ENCODE results near the gene CLPTM1.
"Not testable (repeated sequence)": the region's sequence is repeated elsewhere in the genome, so short reads cannot be mapped to it uniquely, and the experiment has no call there.

CLPTM1 gene

DNA sequence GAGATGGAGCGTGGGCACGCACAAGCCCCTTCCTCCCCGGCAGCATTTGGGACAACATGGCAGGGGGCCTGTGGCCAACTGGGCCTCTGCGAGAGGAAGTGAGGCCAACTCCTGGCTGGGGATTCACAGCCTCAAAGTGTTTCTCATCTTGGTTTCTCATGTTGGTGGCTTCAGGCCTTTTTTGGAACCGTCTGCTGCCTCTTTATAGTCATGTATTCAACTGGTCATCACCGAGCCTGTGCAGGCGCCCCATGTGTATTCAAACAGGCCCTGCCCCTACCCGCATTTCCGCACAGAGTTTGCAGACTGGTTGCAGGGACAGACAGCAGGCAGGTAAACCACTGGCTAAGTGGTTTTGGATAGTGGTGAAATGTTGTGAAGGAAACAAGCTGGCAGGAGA lies 28.8 kb downstream of the CLPTM1 start:
- DNase-seq = no peak

- DNase-seq = no peak
These were observed 30.3 kb downstream of the CLPTM1 start for GRCh38 chr19:44985445-44985844.

DNA sequence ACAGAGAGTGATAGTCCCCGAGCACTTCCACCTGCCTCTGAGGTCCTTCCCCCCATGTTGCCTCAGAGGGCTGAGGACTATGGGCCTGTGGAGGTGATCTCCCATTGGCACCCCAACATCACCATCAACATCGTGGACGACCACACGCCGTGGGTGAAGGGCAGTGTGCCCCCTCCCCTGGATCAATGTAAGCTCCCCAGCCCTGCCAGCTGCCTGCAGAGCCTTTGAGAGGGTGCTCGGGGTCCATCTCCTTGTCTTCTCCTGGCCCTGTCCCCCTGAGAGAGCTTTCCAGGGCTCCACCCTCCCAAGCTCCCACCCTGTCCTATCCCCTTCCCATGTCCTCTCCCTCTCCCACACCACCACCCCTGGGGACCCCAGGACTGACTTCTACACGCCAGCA lies 31.2 kb downstream of the CLPTM1 start:
- no peak for DNase-seq

DNA sequence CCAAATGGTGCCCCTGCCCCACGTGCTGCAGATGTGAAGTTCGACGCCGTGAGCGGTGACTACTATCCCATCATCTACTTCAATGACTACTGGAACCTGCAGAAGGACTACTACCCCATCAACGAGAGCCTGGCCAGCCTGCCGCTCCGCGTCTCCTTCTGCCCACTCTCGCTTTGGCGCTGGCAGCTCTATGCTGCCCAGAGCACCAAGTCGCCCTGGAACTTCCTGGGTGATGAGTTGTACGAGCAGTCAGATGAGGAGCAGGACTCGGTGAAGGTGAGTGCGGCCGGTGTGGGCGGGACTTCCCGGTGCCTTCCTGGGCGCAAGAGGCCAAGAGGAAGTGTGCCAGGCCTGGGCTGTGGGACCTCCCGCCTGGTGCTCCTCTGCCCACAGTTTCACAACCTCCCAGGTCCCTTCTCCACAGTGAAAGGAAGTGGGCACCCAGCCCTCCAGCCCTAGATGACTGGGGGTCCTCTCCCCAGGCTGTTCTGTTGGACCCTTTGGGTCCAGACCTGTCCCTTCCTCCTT lies 32.0 kb downstream of the CLPTM1 start:
- no peak for DNase-seq

GRCh38 chr19:44988273-44988672 lies 33.1 kb downstream of the CLPTM1 start:
- no peak for DNase-seq

DNA sequence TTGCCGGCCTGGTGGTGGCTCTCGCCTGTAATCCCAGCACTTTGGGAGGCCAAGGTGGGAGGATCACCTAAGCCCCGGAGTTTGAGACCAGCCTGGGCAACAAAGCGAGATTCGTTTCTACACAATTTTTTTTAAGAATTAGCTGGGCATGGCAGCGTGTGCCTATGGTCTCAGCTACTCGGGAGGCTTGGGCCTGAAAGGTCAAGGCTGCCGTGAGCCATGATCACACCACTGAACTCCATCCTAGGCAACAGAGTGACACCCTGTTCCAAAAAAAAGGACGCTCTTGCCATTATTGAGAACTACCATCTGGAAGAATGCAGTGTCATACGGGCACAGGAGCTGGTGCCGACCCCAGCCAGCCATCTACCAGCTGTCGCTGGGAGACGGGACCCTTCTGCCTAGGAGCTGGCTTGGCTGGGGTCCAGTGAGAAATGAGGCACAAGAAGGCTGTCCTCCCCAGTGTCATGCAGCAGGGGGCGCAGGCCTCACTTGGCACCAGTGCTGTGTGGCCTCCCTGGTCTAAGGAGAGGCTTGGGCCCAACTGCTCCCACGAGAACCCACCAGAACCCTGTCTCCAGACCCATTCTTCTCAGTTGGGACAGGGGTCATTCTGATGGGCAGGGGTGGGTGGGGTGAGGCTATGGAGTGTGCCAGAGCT lies 33.8 kb downstream of the CLPTM1 start:
- peak in 8 of 14 donors; percentile 1 to 48 (median 12) for DNase-seq

- DNase-seq = no peak
These were observed 35.3 kb downstream of the CLPTM1 start for GRCh38 chr19:44990459-44990858.

DNA sequence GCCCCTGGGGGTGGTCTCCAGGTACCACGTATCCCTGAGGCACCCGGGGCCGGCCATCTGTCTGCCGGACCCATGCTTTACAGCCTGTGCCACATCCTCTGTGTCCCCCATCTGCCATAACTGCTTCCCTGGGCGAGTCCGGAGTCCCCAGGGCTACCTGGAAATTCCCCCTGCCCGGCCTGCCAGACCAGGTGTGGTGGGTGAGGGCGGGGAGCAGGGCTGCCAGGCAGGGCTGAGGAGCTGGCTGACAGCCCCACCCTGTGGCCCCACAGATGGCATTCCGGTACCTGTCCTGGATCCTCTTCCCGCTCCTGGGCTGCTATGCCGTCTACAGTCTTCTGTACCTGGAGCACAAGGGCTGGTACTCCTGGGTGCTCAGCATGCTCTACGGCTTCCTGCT lies 35.8 kb downstream of the CLPTM1 start:
- no peak for DNase-seq

GRCh38 chr19:44992336-44993163 lies 37.4 kb downstream of the CLPTM1 start:
- no peak for DNase-seq

DNA sequence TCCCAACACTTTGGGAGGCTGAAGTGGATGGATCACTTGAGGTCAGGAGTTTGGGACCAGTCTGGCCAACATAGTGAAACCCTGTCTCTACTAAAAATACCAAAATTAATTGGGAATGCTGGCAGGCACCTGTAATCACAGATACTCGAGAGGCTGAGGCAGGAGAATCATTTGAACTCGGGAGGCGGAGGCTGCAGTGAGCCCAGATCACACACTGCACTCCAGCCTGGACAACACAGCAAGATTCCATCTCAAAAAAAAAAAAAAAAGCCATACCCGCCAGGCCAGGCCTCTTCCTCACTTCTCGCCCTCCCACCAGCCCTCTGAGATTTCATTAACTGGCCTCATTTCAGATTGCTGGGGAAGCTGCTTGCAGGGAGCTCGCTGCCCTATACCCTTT lies 38.3 kb downstream of the CLPTM1 start:
- DNase-seq = no peak

DNA sequence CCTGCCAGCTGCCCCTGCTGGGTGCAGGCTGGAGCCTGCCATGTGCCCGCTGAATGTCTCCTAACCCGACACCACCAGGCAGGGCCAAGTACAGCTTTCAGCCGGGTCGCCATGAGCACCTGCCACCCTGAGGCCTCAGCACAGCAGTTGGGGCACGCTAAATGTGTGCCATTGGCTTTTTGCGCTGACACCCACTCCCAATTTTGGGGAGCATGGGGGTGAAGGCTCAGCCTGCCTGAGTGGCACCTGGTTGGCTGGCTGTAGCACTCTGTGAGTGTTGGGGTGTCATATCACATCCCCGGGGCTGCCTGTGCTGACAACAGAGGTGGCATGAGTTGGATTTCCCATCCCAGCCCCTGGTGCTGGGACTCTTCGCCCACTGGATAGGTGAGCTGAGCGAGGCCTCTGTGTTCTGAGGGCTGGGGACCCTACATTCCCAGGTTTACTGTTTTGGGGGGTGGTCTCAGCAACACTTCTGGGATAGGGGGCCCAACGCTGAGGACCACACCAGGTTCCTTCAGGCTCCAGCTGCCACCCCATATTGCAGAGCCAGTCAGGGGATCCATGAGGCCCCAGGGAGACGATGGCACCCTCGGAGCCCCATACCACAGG lies 38.9 kb downstream of the CLPTM1 start:
- no peak for DNase-seq

- no peak for DNase-seq
These were observed 42.8 kb downstream of the CLPTM1 start for GRCh38 chr19:44998025-44998424.

DNA sequence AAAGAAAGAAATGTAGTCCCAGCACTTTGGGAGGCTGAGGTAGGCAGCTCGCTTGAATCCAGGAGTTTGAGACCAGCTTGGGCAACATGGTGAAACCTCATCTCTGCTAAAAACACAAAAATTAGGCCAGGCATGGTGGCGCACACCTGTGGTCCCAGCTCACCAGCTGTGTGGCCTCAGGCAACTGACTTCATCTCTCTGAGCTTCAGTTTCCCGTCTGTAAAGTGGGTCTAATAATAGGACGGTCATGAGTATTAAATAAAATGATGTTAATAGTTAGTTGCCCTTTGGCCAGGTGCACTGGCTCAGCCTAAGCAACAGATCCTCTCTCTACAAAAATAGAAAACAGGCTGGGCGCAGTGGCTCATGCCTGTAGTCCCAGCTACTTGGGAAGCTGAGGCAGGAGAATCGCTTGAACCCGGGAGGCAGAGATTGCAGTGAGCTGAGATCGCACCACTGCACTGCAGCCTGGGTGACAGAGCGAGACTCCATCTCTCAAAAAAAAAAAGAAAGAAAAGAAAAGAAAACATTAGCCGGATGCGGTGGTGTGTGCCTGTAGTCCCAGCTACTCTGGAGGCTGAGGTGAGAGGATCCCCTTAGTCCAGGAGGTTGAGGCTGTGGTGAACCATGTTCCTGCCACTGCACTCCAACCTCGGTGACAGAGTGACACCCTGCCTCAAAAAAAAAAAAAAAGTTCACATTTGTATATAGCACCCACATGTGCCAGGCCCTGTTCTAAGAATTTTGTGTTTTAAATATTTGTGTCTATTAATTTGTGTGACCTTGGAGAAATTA lies 44.1 kb downstream of the CLPTM1 start:
- DNase-seq = not testable (repeated sequence)

DNA sequence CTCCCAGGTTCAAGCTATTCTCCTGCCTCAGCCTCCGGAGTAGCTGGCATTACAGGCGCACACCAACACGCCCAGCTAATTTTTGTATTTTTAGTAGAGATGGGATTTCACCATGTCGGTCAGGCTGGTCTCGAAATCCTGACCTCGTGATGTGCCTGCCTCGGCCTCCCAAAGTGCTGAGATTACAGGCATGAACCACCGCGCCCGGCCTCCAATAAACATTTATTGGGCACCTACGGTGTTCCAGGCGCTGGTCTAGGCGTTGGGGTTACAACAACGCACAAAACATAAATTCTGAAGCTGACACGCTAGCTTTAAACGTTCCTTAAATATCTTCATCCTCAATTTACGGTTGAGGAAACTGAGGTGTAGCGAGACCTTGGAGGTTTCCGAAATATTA lies 45.5 kb downstream of the CLPTM1 start:
- not testable (repeated sequence) for DNase-seq

GRCh38 chr19:45001087-45001739 lies 46.0 kb downstream of the CLPTM1 start, which contains the start of gene RELB:
RELB (plus strand) TSS chr19:45001464; CDS start chr19:45001580, 116 bp downstream.
- DNase-seq = peak; percentile 14 to 91 (median 72)

GRCh38 chr19:45003485-45003884 lies 48.3 kb downstream of the CLPTM1 start:
- DNase-seq = no peak

DNA sequence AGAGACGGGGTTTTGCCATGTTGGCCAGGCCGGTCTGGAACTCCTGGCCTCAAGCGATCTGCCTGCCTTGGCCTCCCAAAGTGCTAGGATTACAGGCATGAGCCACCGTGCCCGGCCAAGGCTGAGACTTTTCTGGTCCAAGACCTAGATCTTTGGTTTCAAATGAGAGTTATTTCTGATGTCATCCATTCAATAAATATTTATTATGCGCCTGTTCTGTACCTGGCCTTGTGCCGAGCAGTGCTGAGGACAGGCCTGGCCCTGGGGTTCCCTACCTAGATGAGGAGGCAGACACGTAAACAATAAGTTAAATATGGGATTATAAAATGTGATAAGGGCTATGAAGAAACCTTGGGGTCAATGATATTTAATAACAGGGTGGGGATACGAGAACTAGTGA lies 50.6 kb downstream of the CLPTM1 start:
- DNase-seq = no peak

DNA sequence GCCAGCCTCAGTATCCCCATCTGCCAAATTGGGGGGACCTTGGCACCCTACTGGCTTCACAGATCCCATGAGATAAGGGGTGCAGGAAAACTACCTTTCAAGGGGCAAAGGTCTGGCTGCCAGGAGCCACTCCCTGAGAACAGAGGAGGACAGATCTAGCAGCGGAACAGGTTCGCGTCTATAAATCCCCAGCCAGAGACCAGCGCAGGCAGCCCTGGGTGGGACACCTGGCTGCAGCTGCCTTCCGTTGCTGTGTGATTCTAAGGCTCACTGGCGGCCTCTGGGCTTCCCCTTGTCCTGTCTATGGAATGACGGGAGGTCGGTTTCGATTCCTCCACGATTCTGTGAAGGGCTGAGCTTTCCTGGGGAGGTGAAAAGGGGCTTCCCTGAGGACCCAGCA lies 53.4 kb downstream of the CLPTM1 start:
- no peak for DNase-seq

GRCh38 chr19:45009625-45010255 lies 54.6 kb downstream of the CLPTM1 start:
- no peak for DNase-seq

GRCh38 chr19:45010306-45010705 lies 55.1 kb downstream of the CLPTM1 start:
- no peak for DNase-seq

- DNase-seq = no peak
These were observed 56.8 kb downstream of the CLPTM1 start for GRCh38 chr19:45011959-45012358.
